C4-2B (cell line): Measurements from ENCODE around the gene CFAP97D2.

Experiments
- ZFX ChIP-seq: fragments of 450-650 bp; IDR thresholded peaks from 2 replicates; pipeline ENCODE4 v1.6.1; 2017
- TF ChIP-seq, protein P1 (sequence below): fragments of 450-650 bp; conservative IDR thresholded peaks from 2 replicates; pipeline ENCODE4 v1.5.1; 2017; ENCODE audit warnings: mild to moderate bottlenecking

DNA sequence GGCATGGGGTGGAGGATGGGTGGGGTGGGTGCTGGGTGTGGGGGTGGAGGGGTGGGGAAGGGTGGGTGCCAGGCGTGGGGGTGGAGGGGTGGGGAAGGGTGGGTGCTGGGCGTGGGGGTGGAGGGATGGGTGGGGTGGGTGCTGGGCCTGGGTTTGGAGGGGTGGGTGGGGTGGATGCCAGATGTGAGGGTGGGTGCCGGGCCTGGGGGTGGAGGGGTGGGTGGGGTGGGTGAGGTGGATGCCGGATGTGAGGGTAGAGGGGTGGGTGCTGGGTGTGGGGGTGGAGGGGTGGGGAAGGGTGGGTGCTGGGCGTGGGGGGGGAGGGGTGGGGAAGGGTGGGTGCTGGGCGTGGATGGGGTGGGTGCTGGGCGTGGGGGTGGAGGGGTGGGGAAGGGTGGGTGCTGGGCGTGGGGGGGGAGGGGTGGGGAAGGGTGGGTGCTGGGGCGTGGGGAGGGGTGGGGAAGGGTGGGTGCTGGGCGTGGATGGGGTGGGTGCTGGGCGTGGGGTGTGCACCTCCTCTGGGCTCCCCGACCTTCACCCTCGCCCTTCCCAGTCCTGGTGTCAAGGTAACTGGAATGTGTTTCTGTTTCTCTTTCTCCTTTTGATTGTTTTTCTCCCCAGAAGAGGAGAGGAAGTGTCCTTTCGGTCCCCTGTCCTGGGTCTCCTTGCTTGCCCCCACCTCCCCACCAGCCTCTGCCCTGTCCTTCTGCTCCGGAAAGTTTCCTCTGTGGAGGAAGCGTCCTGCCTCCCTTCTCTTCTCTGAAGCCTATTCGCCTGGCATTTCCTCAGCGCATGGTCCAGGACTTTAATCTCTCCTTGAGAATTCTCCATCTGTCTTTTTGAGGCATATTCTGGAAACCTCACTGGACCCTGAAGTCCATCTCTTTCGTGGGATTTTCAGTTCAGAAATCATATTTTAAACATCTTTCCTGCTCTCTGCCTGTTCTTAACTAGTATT lies 22.9 kb upstream of the CFAP97D2 start:
- TF ChIP-seq, protein P1, sequence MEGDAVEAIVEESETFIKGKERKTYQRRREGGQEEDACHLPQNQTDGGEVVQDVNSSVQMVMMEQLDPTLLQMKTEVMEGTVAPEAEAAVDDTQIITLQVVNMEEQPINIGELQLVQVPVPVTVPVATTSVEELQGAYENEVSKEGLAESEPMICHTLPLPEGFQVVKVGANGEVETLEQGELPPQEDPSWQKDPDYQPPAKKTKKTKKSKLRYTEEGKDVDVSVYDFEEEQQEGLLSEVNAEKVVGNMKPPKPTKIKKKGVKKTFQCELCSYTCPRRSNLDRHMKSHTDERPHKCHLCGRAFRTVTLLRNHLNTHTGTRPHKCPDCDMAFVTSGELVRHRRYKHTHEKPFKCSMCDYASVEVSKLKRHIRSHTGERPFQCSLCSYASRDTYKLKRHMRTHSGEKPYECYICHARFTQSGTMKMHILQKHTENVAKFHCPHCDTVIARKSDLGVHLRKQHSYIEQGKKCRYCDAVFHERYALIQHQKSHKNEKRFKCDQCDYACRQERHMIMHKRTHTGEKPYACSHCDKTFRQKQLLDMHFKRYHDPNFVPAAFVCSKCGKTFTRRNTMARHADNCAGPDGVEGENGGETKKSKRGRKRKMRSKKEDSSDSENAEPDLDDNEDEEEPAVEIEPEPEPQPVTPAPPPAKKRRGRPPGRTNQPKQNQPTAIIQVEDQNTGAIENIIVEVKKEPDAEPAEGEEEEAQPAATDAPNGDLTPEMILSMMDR: no peak
- no peak for TF ChIP-seq ZFX
